H4 (cell line): Measurements from ENCODE around the gene ACER3. TPM values are rescaled to one million over a fixed set of nuclear protein-coding genes. Genes with fewer than 3 reads are reported as not detected.
"Not testable (repeated sequence)": the region's sequence is repeated elsewhere in the genome, so short reads cannot be mapped to it uniquely, and the experiment has no call there.

Source experiments
- DNase-seq: peaks from one replicate; pipeline ENCODE4 v3.0.0-alpha.2; 2015; ENCODE audit warnings: low spot score
- total RNA-seq: library from RNA; depleted of rRNA; stranded (reverse); fragments of >200 nt; shearing (Covaris generic); gene quantifications from 2 replicates; pipeline ENCODE4 v1.2.3, GENCODE V29; 2014

The ACER3 gene
- total RNA-seq, 1 experiment from 2014 or later = 19.7 TPM

- no peak for DNase-seq
Observed at GRCh38 chr11:76872959-76873827, 12.5 kb downstream of the ACER3 start.

DNA sequence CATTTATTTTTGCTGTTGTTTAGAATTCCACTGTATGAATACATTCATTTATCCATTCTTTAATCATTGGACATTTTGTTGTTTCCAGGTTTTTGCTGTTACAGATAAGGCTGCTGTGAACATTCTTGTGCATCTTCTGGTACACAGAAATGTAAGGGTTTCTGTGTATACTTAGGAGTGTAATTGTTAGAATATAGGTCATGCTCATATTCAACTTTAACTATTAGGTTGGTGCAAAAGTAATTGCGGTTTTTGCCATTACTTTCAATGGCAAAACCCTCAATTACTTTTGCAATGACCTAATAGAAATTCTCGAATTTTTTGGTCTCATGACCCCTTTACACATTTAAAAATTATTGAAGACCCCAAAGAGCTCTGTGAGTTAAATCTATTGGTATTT, 17.3 kb downstream of the ACER3 start:
- DNase-seq = no peak

GRCh38 chr11:76880314-76880713, 19.6 kb downstream of the ACER3 start:
- no peak for DNase-seq

GRCh38 chr11:76880956-76881355, 20.2 kb downstream of the ACER3 start:
- DNase-seq = no peak

DNA sequence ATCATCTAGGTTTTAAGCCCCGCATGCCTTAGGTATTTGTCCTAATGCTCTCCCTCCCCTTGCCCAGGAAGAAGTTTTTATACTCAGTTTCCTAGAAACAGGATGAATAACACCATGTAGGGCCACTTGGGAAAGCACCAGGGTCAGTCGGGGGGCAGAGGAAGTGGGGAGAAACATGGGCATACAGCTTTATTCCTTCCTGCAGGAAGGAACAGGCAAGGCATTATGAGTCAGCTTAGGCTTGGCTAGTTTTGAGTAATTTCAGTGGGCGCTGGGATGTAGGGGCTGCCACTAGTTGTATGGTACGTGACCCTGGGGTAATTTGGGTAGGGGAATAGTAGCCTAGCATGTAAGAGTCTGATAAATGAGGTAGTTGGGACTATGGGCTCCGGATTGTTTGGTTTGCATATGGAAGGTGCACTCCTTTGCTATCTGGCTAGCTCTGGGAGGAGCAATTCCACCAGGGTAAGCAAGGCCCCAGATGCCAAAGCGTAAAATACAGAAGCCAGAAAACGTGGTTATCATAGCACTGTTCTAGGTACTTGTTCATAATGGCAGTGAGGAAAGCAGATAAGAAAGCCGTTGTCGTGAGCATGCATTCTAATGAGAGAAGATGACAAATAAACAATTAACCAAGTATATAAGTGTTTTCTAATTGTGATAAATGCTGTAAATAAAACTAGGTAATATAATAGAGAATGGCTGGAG, 24.8 kb downstream of the ACER3 start:
- DNase-seq = peak; percentile 53

DNA sequence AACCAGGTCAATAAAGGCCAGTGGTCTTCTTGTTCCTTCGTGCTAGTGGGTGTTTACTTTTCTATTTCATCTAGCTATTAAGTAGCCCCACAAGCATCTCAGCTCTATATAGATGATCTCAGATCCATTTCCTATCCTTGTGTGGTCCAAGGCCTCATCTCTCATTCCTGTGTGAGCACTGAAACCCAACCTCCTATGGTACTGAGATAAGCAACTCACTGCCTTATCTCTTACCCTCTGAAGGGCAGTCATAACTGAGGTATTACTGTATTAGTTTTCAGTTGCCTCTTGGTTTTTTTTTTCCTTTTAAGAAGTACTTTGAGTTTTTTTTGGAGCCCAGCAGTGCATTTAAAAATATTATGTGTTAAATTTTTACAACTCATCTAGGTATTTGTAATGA, 28.3 kb downstream of the ACER3 start:
- DNase-seq = no peak

DNA sequence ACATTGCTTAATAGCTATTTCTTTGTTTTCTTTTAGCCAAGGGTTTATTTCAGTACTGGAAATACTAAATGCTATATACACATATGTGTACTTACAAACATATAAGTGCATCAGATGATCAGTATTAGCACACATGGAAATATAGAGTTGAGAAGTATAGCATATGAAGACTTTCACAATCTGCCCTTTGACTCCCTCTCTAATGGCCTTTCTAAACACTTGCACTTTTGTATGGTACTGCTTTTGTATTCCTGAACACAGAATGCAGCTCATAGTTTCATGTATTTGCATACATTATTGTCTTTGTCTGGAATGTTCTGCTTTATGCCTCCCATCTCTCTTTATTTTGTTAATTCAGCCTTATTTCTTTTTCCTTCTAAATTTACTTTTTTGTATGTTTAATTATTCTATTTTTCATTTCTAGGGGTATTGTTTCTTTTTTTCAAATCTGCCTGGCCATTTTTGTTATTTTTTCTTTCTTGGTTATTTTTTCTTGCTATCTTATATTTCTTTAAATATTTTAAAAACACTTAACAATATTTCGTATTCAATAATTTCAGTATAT, 28.8 kb downstream of the ACER3 start:
- no peak for DNase-seq

DNA sequence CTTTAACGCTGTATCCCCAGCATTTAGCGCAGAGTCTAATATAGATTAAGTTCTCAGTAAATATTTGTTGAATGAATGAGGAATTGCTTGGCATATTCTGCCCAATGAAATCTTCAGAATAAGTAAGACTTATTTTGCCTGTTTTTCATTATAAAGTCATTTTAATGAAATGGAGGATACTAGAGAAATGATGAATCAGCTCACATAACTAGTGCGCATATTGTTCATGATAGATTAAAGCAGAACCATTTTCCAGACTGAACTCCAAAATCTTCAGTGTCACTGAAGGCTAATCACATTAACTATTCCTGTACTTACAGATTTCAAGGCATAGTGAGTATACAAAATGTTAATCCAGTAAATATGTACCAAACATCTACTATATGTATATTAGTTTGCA, 29.6 kb downstream of the ACER3 start:
- DNase-seq = no peak

- DNase-seq = no peak
Observed at GRCh38 chr11:76891285-76891684, 30.6 kb downstream of the ACER3 start.

- no peak for DNase-seq
Observed at GRCh38 chr11:76891793-76892192, 31.1 kb downstream of the ACER3 start.

DNA sequence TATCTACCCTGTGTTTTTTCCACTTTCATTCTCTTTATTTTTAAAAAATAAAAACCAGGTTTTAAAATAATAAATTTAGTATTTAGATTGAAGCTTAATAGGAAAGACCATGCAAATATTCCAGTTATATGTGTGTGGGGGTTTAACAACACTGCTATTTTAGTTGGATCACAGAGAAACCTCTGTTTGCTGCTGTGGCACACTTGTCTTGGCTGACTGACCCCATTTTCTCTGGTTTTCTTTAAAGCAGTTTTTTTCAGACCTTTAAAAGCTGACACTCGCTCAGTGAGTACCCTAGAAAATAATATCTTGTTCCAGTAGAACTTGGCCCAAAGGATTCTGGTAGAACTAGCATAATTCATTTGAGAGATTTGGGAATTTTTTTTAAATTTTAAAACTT, 31.6 kb downstream of the ACER3 start:
- no peak for DNase-seq

GRCh38 chr11:76897233-76897632, 36.5 kb downstream of the ACER3 start:
- DNase-seq = no peak

DNA sequence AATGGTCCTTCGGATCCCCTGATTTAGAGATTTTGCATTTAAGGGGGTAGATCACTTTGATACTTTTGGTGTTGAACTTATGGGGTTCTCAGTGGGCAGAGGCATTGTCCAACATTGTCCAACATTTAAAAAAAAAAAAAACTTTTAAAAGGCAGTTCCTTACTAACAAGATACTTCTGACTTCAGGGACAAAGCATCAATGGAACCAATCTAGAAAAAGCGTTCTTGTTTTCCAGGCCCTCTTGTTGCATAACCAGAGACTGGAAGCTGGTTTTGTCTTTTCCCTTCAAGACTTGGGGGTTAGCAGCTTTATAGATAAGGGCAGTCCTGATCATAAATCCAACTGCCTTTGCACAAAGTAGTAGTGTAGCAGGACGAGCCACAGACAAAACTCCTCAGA, 40.4 kb downstream of the ACER3 start:
- no peak for DNase-seq

DNA sequence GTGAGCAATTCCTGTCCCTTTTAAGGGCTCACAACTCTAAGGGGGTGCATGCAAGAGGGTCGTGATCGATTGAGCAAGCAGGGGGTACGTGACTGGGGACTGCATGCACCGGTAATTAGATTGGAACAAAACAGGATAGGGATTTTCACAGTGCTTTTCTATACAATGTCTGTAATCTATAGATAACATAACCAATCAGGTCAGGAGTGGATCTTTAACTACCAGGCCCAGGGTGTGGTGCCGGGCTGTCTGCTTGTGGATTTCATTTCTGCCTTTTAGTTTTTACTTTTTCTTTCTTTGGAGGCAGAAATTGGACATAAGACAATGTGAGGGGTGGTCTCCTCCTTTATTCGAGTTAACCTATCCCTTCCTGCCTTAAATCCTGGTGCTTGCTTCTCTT, 40.9 kb downstream of the ACER3 start:
- DNase-seq = not testable (repeated sequence)

DNA sequence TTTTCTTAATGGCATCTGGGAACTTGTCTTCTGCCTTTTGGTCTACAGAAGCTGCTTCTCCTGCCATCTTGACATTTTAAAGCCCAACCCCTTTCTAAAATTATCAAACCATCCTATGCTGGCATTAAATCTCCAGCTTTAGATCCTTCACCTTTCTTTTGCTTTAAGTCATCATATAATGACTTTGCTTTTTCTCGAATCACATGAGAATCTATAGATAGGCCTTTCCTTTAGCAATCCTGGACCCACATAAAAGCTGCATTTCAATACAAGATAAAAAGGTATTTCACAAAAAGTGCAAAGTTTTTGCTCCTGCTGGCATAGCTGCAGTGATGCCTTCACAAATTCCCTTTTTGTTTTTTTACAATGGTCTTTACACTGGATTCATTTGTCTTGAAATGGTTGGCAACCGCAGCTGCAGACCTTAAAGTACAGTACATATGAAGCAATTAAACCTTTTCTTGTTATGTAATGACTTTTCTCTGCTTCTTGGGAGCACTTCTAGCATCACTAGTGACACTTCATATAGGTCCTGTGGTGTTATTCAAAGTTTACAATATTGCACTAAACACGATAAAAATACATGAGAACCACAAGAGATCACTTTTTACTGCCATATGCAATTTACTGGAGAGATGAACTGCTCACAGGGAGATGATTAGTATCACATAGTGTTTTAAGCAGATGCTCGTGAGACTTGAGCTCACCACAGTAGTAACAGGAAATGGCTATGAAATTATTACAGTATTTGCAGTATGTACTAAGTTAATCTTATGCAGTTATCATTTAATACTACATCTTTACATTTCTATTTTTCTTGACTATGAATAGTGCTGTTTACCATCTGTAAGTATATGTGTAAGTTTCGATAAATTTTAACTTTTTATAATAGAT, 41.6 kb downstream of the ACER3 start:
- no peak for DNase-seq

- DNase-seq = no peak
Observed at GRCh38 chr11:76903325-76903724, 42.6 kb downstream of the ACER3 start.

DNA sequence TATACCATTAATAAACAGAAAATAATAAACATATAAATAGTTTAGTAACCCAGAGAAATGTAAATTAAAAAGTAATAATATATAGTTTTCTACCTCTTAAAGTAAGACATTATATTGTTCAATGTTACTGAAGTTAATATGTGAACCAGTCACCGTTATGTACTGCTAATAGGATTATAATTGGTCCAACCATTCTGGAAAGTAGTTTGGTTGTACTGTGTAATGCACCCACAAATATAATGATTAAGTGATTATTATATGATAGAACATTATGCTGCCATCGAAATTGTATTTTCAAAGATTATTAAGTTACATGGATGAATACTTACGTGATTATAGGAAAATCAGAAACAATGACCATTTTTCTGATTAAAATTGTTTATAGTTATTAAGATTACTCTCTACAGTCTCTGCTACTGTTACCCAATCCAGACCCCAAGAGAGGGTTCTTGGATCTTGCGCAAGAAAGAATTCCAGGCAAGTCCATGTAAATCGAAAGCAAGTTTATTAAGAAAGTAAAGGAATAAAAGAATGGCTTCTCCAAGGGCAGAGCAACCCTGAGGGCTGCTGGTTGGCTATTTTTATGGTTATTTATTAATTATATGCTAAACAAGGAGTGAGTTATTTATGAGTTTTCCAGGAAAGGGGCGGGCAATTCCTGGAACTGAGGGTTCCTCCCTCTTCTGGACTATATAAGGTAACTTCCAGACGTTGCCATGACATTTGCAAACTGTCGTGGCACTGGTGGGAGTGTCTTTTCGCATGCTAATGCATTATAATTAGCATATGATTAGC, 50.1 kb downstream of the ACER3 start:
- no peak for DNase-seq

GRCh38 chr11:76911415-76911808, 50.7 kb downstream of the ACER3 start:
- DNase-seq = no peak

- no peak for DNase-seq
Observed at GRCh38 chr11:76916712-76917111, 56.0 kb downstream of the ACER3 start.

DNA sequence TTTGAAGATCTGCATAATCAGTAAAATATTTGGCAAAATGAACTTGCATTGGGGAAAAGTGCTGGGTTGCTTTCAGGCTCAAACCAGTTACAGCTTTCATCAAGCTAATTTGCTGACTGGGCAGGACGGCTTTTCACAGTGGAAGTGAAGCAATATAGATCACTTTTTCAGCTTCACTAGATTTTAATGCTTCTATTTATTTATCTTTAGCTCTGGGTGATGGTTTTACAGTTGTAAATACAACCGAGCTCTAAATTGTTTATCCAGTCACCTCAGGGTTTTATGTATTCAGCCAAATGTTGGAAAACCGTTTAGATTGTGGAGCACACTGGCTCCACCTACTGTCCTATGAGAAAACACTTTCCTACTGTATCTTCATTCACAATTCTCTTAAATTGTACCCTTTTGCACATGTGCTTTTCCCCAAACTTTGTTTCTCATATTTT, 58.2 kb downstream of the ACER3 start:
- peak; percentile 76 for DNase-seq

- no peak for DNase-seq
Observed at GRCh38 chr11:76919467-76919866, 58.7 kb downstream of the ACER3 start.
